ENCODE data around the gene ZNF169.

- TF ChIP-seq SP1 (IDR thresholded peaks at IDR 0.05) (no peak), SUZ12 (IDR thresholded peaks at IDR 0.05) (no peak)
Observed at GRCh38 chr9:94302426-94302825, 43.3 kb downstream of the ZNF169 start.
